Activated B cell treated with CpG ODN at 0.5 μM for 24 hours (primary cell): Measurements from ENCODE around the gene PEAK3. TPM values are rescaled to one million over a fixed set of nuclear protein-coding genes. Genes with fewer than 3 reads are reported as not detected.

Experiments used
- ATAC-seq: fragments of 200-7000 bp; cut with Tn5 transposase; one replicate; pipeline ENCODE4 v1.10.0; 2021; ENCODE audit warnings: low read depth, mild to moderate bottlenecking, moderate library complexity
- CTCF ChIA-PET: fragments of 350-600 bp; sonication (Branson Sonifier 250); formaldehyde crosslinking; loops from one replicate; lab custom pipeline; 2021; ENCODE audit warnings: antibody characterized with exemption; lab: Charles Lee
- POLR2A ChIA-PET: fragments of 350-600 bp; sonication (Branson Sonifier 250); formaldehyde crosslinking; loops from one replicate; lab custom pipeline; 2021; ENCODE audit warnings: antibody characterized with exemption; lab: Charles Lee
- DNase-seq: peaks from one replicate; pipeline ENCODE4 v3.0.0; 2022
- H3K27ac Mint-ChIP-seq: one replicate; pipeline ENCODE4 v1.8.0; 2020; ENCODE audit warnings: mixed read lengths
- H3K27me3 Mint-ChIP-seq: one replicate; pipeline ENCODE4 v1.8.0; 2021; ENCODE audit warnings: mixed read lengths
- H3K36me3 Mint-ChIP-seq: one replicate; pipeline ENCODE4 v1.8.0; 2021; ENCODE audit warnings: low read depth, mixed read lengths
- H3K4me1 Mint-ChIP-seq: one replicate; pipeline ENCODE4 v1.8.0; 2021; ENCODE audit warnings: mixed read lengths
- H3K4me3 Mint-ChIP-seq: one replicate; pipeline ENCODE4 v1.8.0; 2020; ENCODE audit warnings: mild to moderate bottlenecking, mixed read lengths
- H3K9me3 Mint-ChIP-seq: one replicate; pipeline ENCODE4 v1.8.0; 2020; ENCODE audit warnings: mixed read lengths
- CTCF ChIP-seq: fragments of 200-600 bp; IDR thresholded peaks from one replicate; pipeline ENCODE4 v1.8.0; 2022; ENCODE audit warnings: antibody characterized with exemption, mild to moderate bottlenecking
- intact Hi-C: fragments of 100-400 bp; cut with micrococcal nuclease; formaldehyde crosslinking; loops from one replicate; pipeline ENCODE4 v1.15.1; 2024
- total RNA-seq: library from RNA; stranded (reverse); gene quantifications from 2 replicates; pipeline ENCODE4 v1.2.3, GENCODE V29; 2022

Gene PEAK3
- total RNA-seq, 1 donor from 2014 or later, result 0.09 TPM

- Mint-ChIP-seq H3K9me3 (no peaks in the 10 kb centered on the region), H3K27me3 (no peaks in the 10 kb centered on the region), H3K27ac (peak overlapping the region; percentile 50), H3K4me3 (peak overlapping the region; percentile 80), H3K4me1 (peaks cover 62% of the 10 kb centered on the region), H3K36me3 (peaks cover 16% of the 10 kb centered on the region)
- ChIA-PET CTCF (interaction anchor here (0.9 to 1.1 kb wide), 2 partner anchors 18 to 25 kb away, joined by 3 read pairs; no protein-coding TSS in a partner anchor), POLR2A (interaction anchor here (0.5 to 2.3 kb wide), 9 partner anchors 11 to 205 kb away, joined by 3 to 18 read pairs (median 4); no protein-coding TSS in a partner anchor)
- DNase-seq (peak; percentile 53), ATAC-seq (peak; percentile 5)
- intact Hi-C loops, result no loop called here
- TF ChIP-seq CTCF, result no peak
Measured at GRCh38 chr19:2290441-2291184, 8.6 kb upstream of the PEAK3 start.

GRCh38 chr19:2289714-2290435, 7.9 kb upstream of the PEAK3 start:
- Mint-ChIP-seq H3K4me3 (peak overlapping the region; percentile 90), H3K9me3 (no peaks in the 10 kb centered on the region), H3K27ac (peak overlapping the region; percentile 90), H3K4me1 (peaks cover 54% of the 10 kb centered on the region), H3K27me3 (no peaks in the 10 kb centered on the region), H3K36me3 (peaks cover 11% of the 10 kb centered on the region)
- intact Hi-C loops, result loop anchor here (1.0 to 2.0 kb wide), 3 partner anchors 13 to 42 kb away; no protein-coding TSS in a partner anchor
- no peak for TF ChIP-seq CTCF
- ATAC-seq (peak; percentile 69), DNase-seq (peak; percentile 69)
- CTCF ChIA-PET, result interaction anchor here (0.8 to 2.5 kb wide), 7 partner anchors 12 to 104 kb away, joined by 3 to 13 read pairs (median 4); no protein-coding TSS in a partner anchor
- POLR2A ChIA-PET, result interaction anchor here (0.6 to 3.2 kb wide), 33 partner anchors 9 to 892 kb away, joined by 3 to 73 read pairs (median 4); partner anchors contain the start of genes GADD45B, LSM7, PLEKHJ1 and SPPL2B

- CTCF ChIA-PET, result interaction anchor here (0.8 to 2.5 kb wide), 8 partner anchors 11 to 105 kb away, joined by 3 to 13 read pairs (median 4); no protein-coding TSS in a partner anchor
- Mint-ChIP-seq H3K4me3 (peak overlapping the region; percentile 90), H3K9me3 (no peaks in the 10 kb centered on the region), H3K27ac (peak overlapping the region; percentile 90), H3K27me3 (no peaks in the 10 kb centered on the region), H3K4me1 (peaks cover 46% of the 10 kb centered on the region), H3K36me3 (peaks cover 11% of the 10 kb centered on the region)
- intact Hi-C loops, result loop anchor here (1.0 to 2.0 kb wide), 3 partner anchors 14 to 43 kb away; no protein-coding TSS in a partner anchor
- ATAC-seq, result peak; percentile 31
- peak; percentile 54 for DNase-seq
- POLR2A ChIA-PET, result interaction anchor here (0.6 to 3.2 kb wide), 32 partner anchors 8 to 1020 kb away, joined by 3 to 73 read pairs (median 4); partner anchors contain the start of genes CIRBP, GADD45B, LSM7 and PLEKHJ1
- TF ChIP-seq CTCF, result no peak
Measured at GRCh38 chr19:2288818-2289713, 7.1 kb upstream of the PEAK3 start.

- TF ChIP-seq CTCF, result no peak
- Mint-ChIP-seq H3K4me3 (peak overlapping the region; percentile 90), H3K9me3 (no peaks in the 10 kb centered on the region), H3K4me1 (peaks cover 42% of the 10 kb centered on the region), H3K27me3 (no peaks in the 10 kb centered on the region), H3K27ac (peak overlapping the region; percentile 90), H3K36me3 (peaks cover 7% of the 10 kb centered on the region)
- intact Hi-C loops, result loop anchor here (2.0 kb wide), 1 partner anchor 14 kb away; no protein-coding TSS in a partner anchor
- ATAC-seq (no peak), DNase-seq (no peak)
- POLR2A ChIA-PET, result interaction anchor here (0.6 to 3.2 kb wide), 16 partner anchors 9 to 1019 kb away, joined by 3 to 73 read pairs (median 10); partner anchors contain the start of genes CIRBP, GADD45B, LSM7 and SPPL2B
- CTCF ChIA-PET, result interaction anchor here (1.1 to 2.5 kb wide), 7 partner anchors 10 to 106 kb away, joined by 3 to 13 read pairs (median 4); no protein-coding TSS in a partner anchor
Measured at GRCh38 chr19:2288338-2288817, 6.4 kb upstream of the PEAK3 start.
